HCT116 (cell line): ENCODE measurements around the gene LSS.

Experiments
- MAX ChIP-seq: IDR thresholded peaks from 2 replicates; pipeline ENCODE4 v1.6.1; 2012
- ZNF274 ChIP-seq: fragments of 200-500 bp; sonication (Bioruptor generic); IDR thresholded peaks from 2 replicates; pipeline ENCODE4 v1.6.1; 2014; ENCODE audit warnings: mild to moderate bottlenecking, low read depth, low read length, inconsistent platforms
- TF ChIP-seq, protein P1 (sequence below), 3 experiments: fragments of 200-600 bp in 1 of 3; sonication (generic) in 1 of 3; IDR thresholded peaks in 2 of 3; conservative IDR thresholded peaks in 1 of 3; 2 replicates each; pipeline ENCODE4 v1.5.1; 2012 to 2017; ENCODE audit warnings: low read depth in 2 of 3, low read length in 2 of 3, antibody characterized with exemption in 1 of 3, borderline replicate concordance in 1 of 3, control low read depth in 1 of 3, mild to moderate bottlenecking in 1 of 3, mixed read lengths in 1 of 3, mixed run types in 1 of 3, moderate library complexity in 1 of 3; ENCODE audit not compliant: insufficient read depth in 1 of 3

- TF ChIP-seq MAX (no peak), ZNF274 (no peak)
- TF ChIP-seq, protein P1, sequence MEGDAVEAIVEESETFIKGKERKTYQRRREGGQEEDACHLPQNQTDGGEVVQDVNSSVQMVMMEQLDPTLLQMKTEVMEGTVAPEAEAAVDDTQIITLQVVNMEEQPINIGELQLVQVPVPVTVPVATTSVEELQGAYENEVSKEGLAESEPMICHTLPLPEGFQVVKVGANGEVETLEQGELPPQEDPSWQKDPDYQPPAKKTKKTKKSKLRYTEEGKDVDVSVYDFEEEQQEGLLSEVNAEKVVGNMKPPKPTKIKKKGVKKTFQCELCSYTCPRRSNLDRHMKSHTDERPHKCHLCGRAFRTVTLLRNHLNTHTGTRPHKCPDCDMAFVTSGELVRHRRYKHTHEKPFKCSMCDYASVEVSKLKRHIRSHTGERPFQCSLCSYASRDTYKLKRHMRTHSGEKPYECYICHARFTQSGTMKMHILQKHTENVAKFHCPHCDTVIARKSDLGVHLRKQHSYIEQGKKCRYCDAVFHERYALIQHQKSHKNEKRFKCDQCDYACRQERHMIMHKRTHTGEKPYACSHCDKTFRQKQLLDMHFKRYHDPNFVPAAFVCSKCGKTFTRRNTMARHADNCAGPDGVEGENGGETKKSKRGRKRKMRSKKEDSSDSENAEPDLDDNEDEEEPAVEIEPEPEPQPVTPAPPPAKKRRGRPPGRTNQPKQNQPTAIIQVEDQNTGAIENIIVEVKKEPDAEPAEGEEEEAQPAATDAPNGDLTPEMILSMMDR (IDR thresholded peaks at IDR 0.05 in 2 of 3, conservative IDR thresholded peaks at IDR 0.05 in 1 of 3; ENCODE audit: borderline replicate concordance in 1 of 3, insufficient read depth in 1 of 3, low read depth in 2 of 3, low read length in 2 of 3), result no peak
Observed at GRCh38 chr21:46208761-46209721, 19.5 kb downstream of the LSS start.
